ENCODE data around the gene ST3GAL4.
A peak's percentile ranks its signal among the peaks of the same experiment; 100 is the strongest.
"Not testable (repeated sequence)": the region's sequence is repeated elsewhere in the genome, so short reads cannot be mapped to it uniquely, and the experiment has no call there.

The ST3GAL4 gene

GRCh38 chr11:126366064-126366822, 10.8 kb downstream of the ST3GAL4 start:
- no peak for DNase-seq

GRCh38 chr11:126366823-126367654, 11.6 kb downstream of the ST3GAL4 start:
- DNase-seq = not testable (repeated sequence)

- DNase-seq = not testable (repeated sequence)
These were observed 12.3 kb downstream of the ST3GAL4 start for GRCh38 chr11:126367806-126368205.

- peak; percentile 21 for DNase-seq
These were observed 13.0 kb downstream of the ST3GAL4 start for GRCh38 chr11:126368336-126369119.

GRCh38 chr11:126370016-126370415, 14.5 kb downstream of the ST3GAL4 start:
- DNase-seq = no peak

GRCh38 chr11:126371595-126371994, 16.1 kb downstream of the ST3GAL4 start:
- no peak for DNase-seq

- not testable (repeated sequence) for DNase-seq
These were observed 18.0 kb downstream of the ST3GAL4 start for GRCh38 chr11:126373389-126374066.

GRCh38 chr11:126374562-126375300, 19.2 kb downstream of the ST3GAL4 start:
- DNase-seq = not testable (repeated sequence)

GRCh38 chr11:126375726-126376125, 20.2 kb downstream of the ST3GAL4 start:
- no peak for DNase-seq

- DNase-seq = no peak
These were observed 23.3 kb downstream of the ST3GAL4 start for GRCh38 chr11:126378763-126379162.

- DNase-seq = no peak
These were observed 25.4 kb downstream of the ST3GAL4 start for GRCh38 chr11:126380909-126381308.

- DNase-seq = not testable (repeated sequence)
These were observed 26.5 kb downstream of the ST3GAL4 start for GRCh38 chr11:126381960-126382359.

- not testable (repeated sequence) for DNase-seq
These were observed 27.2 kb downstream of the ST3GAL4 start for GRCh38 chr11:126382641-126383040.

- no peak for DNase-seq
These were observed 28.2 kb downstream of the ST3GAL4 start for GRCh38 chr11:126383339-126384335.

GRCh38 chr11:126384449-126385070, 29.1 kb downstream of the ST3GAL4 start:
- no peak for DNase-seq

GRCh38 chr11:126385991-126386728, 30.7 kb downstream of the ST3GAL4 start:
- DNase-seq = no peak

GRCh38 chr11:126386729-126387071, 31.2 kb downstream of the ST3GAL4 start:
- DNase-seq = peak; percentile 70

GRCh38 chr11:126387857-126388256, 32.4 kb downstream of the ST3GAL4 start:
- no peak for DNase-seq

- no peak for DNase-seq
These were observed 34.9 kb downstream of the ST3GAL4 start for GRCh38 chr11:126390272-126390867.

Measured in MV-4-11 (cell line).